ENCODE results near the gene GGTLC3.
"Not testable (repeated sequence)": the region's sequence is repeated elsewhere in the genome, so short reads cannot be mapped to it uniquely, and the experiment has no call there.

The GGTLC3 gene

GRCh38 chr22:18518061-18518460 lies at the start of gene GGTLC3:
Gene GGTLC3, minus strand, starts transcription at chr22:18518161. Its CDS starts 264 bp downstream, at chr22:18517897.
- TF ChIP-seq TCF12 (IDR thresholded peaks at IDR 0.05; ENCODE audit: low read depth) = not testable (repeated sequence)
- TF ChIP-seq, protein P1, sequence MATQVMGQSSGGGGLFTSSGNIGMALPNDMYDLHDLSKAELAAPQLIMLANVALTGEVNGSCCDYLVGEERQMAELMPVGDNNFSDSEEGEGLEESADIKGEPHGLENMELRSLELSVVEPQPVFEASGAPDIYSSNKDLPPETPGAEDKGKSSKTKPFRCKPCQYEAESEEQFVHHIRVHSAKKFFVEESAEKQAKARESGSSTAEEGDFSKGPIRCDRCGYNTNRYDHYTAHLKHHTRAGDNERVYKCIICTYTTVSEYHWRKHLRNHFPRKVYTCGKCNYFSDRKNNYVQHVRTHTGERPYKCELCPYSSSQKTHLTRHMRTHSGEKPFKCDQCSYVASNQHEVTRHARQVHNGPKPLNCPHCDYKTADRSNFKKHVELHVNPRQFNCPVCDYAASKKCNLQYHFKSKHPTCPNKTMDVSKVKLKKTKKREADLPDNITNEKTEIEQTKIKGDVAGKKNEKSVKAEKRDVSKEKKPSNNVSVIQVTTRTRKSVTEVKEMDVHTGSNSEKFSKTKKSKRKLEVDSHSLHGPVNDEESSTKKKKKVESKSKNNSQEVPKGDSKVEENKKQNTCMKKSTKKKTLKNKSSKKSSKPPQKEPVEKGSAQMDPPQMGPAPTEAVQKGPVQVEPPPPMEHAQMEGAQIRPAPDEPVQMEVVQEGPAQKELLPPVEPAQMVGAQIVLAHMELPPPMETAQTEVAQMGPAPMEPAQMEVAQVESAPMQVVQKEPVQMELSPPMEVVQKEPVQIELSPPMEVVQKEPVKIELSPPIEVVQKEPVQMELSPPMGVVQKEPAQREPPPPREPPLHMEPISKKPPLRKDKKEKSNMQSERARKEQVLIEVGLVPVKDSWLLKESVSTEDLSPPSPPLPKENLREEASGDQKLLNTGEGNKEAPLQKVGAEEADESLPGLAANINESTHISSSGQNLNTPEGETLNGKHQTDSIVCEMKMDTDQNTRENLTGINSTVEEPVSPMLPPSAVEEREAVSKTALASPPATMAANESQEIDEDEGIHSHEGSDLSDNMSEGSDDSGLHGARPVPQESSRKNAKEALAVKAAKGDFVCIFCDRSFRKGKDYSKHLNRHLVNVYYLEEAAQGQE (IDR thresholded peaks at IDR 0.05; ENCODE audit: low read depth) = not testable (repeated sequence)
- TF ChIP-seq, protein P2, sequence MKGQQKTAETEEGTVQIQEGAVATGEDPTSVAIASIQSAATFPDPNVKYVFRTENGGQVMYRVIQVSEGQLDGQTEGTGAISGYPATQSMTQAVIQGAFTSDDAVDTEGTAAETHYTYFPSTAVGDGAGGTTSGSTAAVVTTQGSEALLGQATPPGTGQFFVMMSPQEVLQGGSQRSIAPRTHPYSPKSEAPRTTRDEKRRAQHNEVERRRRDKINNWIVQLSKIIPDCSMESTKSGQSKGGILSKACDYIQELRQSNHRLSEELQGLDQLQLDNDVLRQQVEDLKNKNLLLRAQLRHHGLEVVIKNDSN (IDR thresholded peaks at IDR 0.05) = not testable (repeated sequence)

GRCh38 chr22:18527752-18528596 lies 10.0 kb upstream of the GGTLC3 start, which contains the start of gene TMEM191B:
Gene TMEM191B, plus strand, starts transcription at chr22:18527802. Its CDS starts 179 bp downstream, at chr22:18527981.
- TF ChIP-seq TEAD4 (IDR thresholded peaks at IDR 0.05); TAF1 (IDR thresholded peaks at IDR 0.05; ENCODE audit: low read depth); FOXM1 (IDR thresholded peaks at IDR 0.05; ENCODE audit: borderline replicate concordance, low read depth): not testable (repeated sequence)
